ENCODE measurements around the gene PHLPP1.
"Not testable (repeated sequence)": the region's sequence is repeated elsewhere in the genome, so short reads cannot be mapped to it uniquely, and the experiment has no call there.

The PHLPP1 gene

DNA sequence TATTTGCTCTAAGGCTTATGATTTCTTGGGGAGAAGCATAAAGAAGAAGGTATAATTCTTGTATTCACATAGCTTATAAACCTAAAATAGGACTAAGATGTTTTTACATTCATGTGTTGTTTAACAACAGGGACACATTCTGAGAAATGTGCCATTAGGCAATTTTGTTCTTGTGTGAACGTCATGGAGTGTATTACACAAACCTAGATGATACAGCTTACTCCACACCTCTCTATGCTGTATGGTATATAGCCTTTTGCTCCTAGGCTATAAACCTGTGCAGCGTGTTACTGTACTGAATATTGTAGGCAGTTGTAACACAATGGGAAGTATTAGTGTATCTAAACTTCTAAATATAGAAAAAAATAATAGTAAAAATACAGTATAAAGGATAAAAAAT lies 92.1 kb downstream of the PHLPP1 start (continued):
- no peak for TF ChIP-seq TSHZ2 (CRISPR knock-in tag; IDR thresholded peaks at IDR 0.05)

- no peak for ATAC-seq
- TF ChIP-seq ESRRG (CRISPR knock-in tag; IDR thresholded peaks at IDR 0.05) (no peak), POU6F1 (CRISPR knock-in tag; IDR thresholded peaks at IDR 0.05; ENCODE audit: borderline replicate concordance, low read depth) (no peak), CSRNP3 (CRISPR knock-in tag; IDR thresholded peaks at IDR 0.05) (no peak), OSR1 (CRISPR knock-in tag; IDR thresholded peaks at IDR 0.05) (no peak), PATZ1 (CRISPR knock-in tag; IDR thresholded peaks at IDR 0.05; ENCODE audit: borderline replicate concordance) (no peak), ZNF565 (CRISPR knock-in tag; conservative IDR thresholded peaks at IDR 0.05; ENCODE audit: low read depth) (no peak)
Measured at GRCh38 chr18:62808123-62808522, 92.8 kb downstream of the PHLPP1 start.

GRCh38 chr18:62809445-62809844 lies 94.1 kb downstream of the PHLPP1 start:
- ATAC-seq, result not testable (repeated sequence)

- TF ChIP-seq CSDC2 (CRISPR knock-in tag; IDR thresholded peaks at IDR 0.05) (no peak), ZNF565 (CRISPR knock-in tag; conservative IDR thresholded peaks at IDR 0.05; ENCODE audit: low read depth) (no peak), OSR1 (CRISPR knock-in tag; IDR thresholded peaks at IDR 0.05) (no peak), ZNF8 (CRISPR knock-in tag; IDR thresholded peaks at IDR 0.05) (no peak), ISL1 (CRISPR knock-in tag; IDR thresholded peaks at IDR 0.05) (no peak), GLIS3 (CRISPR knock-in tag; IDR thresholded peaks at IDR 0.05) (no peak), CSRNP3 (CRISPR knock-in tag; IDR thresholded peaks at IDR 0.05) (no peak), ESRRG (CRISPR knock-in tag; IDR thresholded peaks at IDR 0.05) (no peak), TSHZ2 (CRISPR knock-in tag; IDR thresholded peaks at IDR 0.05) (no peak)
- no peak for ATAC-seq
Measured at GRCh38 chr18:62809900-62810299, 94.6 kb downstream of the PHLPP1 start.

- ATAC-seq, result no peak
- TF ChIP-seq SNAI2 (CRISPR knock-in tag; IDR thresholded peaks at IDR 0.05), result no peak
- TF ChIP-seq PATZ1 (CRISPR knock-in tag; IDR thresholded peaks at IDR 0.05; ENCODE audit: borderline replicate concordance), result no peak
- no peak for TF ChIP-seq ISL1 (CRISPR knock-in tag; IDR thresholded peaks at IDR 0.05)
- peak; percentile 55; the same call in 1 of the 2 replicates for TF ChIP-seq ZNF70 (CRISPR knock-in tag; IDR thresholded peaks at IDR 0.05)
- TF ChIP-seq BACH2 (CRISPR knock-in tag; IDR thresholded peaks at IDR 0.05; ENCODE audit: borderline replicate concordance), result no peak
- no peak for TF ChIP-seq ZNF8 (CRISPR knock-in tag; IDR thresholded peaks at IDR 0.05)
- no peak for TF ChIP-seq OSR1 (CRISPR knock-in tag; IDR thresholded peaks at IDR 0.05)
- TF ChIP-seq ZC3H10 (CRISPR knock-in tag; IDR thresholded peaks at IDR 0.05), result no peak
- no peak for TF ChIP-seq PPARA (CRISPR knock-in tag; IDR thresholded peaks at IDR 0.05; ENCODE audit: borderline replicate concordance)
- peak; percentile 80 for TF ChIP-seq ZFP3 (CRISPR knock-in tag; IDR thresholded peaks at IDR 0.05)
- TF ChIP-seq TOX (CRISPR knock-in tag; IDR thresholded peaks at IDR 0.05; ENCODE audit: borderline replicate concordance), result no peak
Measured at GRCh38 chr18:62810682-62811081, 95.3 kb downstream of the PHLPP1 start.

All from SK-N-SH treated with all-trans-retinoic acid at 6 μM for 48 hours (cell line).